GM12874 (cell line): Measurements from ENCODE around the gene SATB2.

Experiments used
- TF ChIP-seq, protein P1 (sequence below): IDR thresholded peaks from 2 replicates; pipeline ENCODE4 v1.5.1; 2011; ENCODE audit warnings: low read depth, mild to moderate bottlenecking, control low read depth, low read length, moderate library complexity; ENCODE audit not compliant: insufficient read depth

Gene SATB2

DNA sequence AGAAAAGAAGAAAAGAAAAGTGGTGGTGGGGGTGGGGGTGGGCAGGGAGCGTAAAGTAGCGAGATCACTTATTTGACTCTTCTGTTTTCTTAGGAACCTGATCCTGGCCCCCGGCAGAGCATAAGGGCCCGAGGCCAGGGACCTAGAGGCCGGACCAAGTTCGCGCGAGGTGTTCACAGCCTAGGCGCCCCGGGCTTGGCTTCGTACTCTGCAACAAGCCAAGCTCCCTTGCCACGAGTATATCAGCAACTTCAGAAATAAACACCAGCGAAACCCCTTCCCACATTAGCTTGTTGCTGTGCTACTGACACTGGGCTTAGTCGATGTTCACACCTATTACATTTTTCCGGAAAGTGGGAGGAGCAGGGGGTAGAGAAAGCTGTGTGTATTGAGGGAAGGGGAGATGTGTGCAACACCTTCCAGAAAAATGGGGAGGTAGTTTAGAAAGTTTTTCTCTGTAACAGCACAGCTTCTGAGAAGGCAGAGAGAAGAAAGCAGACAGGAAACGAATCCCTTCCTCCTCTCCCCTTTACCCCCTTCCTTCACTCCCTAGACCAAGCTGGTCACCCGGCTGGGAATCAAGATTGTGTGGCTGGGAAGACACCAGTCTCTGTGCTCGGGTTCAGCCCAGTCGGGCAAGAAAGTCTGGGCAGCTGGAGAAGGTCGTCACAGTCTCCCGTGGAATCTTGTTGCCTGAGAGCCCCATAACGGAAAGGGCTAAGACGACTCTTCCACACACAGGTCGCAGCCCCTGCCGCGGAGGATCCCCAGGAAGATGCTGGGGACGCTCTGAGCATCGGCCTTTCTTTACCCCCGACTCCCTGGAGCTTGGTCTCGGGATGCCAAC is 12.0 kb upstream of the SATB2 start:
- TF ChIP-seq, protein P1, sequence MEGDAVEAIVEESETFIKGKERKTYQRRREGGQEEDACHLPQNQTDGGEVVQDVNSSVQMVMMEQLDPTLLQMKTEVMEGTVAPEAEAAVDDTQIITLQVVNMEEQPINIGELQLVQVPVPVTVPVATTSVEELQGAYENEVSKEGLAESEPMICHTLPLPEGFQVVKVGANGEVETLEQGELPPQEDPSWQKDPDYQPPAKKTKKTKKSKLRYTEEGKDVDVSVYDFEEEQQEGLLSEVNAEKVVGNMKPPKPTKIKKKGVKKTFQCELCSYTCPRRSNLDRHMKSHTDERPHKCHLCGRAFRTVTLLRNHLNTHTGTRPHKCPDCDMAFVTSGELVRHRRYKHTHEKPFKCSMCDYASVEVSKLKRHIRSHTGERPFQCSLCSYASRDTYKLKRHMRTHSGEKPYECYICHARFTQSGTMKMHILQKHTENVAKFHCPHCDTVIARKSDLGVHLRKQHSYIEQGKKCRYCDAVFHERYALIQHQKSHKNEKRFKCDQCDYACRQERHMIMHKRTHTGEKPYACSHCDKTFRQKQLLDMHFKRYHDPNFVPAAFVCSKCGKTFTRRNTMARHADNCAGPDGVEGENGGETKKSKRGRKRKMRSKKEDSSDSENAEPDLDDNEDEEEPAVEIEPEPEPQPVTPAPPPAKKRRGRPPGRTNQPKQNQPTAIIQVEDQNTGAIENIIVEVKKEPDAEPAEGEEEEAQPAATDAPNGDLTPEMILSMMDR: no peak

DNA sequence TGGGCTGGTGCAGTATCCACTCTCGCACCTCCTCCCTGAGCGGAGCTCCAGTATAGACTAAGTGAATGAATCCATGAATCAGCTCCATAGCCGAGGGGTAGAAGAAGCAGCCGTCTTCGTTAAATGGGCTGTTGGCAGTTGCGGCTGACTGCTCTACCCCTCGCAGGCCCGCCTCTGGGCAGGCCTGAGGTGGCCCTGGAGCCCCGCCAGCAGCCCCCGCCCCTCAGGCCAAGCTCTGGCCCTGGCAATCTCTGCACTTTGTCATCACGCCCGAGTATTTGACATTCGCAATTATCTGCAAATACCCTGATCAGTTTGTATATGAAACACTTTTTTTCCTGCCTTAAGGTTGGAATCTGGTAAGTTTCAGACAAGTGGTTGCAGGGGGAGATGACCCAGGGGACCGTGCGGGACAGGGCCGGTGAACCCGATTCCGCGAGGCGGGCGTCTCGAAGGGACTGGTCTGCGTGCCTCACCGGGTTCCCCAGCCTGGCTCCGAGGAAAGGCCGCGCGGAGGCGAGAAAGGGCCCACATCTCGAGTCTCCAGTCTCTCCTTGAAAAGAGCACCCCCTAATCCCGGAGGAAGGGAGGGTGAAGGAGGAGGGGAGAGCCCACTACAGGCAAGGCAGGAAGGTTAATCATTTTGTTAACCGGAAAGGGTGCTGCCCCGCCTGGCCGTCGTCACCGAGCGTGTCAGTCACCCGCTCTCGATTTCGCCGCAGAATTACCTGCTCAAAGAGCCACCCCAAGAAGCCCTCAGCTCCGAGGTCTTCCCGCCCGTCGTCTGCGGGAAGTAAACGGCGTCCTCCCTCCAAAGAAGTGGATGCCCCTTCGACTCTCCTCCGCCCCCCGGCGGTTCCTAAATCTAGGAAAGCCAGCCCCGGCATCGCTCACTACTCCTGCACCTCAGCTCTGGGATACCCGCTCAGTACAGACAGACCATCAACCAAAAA is 11.1 kb upstream of the SATB2 start:
- TF ChIP-seq, protein P1: no peak

DNA sequence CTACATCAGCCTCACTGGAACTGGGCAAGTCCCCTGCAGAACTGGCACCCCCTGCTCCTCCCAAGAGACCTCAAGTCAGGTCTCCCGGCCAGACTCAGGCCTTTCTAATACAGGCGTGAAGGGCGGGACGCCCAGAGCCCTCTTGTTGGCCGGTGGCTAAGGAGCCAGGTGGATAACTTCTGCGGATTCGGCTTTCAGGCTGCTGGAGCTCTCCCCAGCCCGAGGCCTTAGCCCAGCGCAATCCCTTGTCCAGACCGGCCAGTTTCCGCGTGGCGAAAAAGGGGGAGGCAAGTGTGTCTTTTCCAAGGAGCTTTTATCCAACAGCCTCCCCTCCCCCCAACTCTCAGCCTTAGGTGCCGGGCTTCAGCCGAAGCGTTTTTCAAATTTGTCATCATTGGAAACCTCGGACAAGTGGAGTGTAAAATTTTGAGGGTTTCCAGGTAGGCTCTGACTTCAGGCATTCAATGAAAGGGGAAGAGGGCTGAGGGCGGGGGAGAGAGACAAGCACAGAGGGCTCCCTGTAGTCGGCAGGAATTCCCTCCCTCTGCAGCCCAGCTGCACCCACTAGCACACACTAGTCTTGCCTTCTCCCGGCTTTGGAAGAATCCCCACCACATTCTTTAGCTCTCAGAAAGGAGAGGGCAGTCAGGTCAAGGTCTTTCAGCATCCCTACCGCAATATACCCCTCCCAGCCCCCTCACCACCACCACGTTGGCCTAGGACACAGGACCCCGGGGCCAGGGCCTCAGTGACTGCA is 9.5 kb upstream of the SATB2 start:
- TF ChIP-seq, protein P1: no peak

DNA sequence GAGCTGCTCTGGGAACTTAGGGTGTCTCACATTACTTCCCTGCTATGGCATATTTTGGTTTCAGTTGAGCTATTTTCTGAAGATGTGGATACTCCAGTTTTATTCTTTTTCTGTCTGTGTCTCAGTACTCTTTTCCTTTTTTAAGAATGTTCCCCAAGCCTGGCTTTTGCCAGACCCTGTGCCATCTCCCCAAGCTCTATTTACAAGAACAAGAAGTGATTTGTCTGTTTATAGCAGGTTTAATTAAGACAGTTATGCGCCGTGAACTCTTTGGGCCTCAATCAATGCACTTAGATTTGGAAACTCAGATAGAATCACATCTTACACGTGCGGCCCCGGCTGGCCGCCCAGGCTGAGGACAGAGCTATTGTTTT is 8.9 kb upstream of the SATB2 start:
- TF ChIP-seq, protein P1: no peak

DNA sequence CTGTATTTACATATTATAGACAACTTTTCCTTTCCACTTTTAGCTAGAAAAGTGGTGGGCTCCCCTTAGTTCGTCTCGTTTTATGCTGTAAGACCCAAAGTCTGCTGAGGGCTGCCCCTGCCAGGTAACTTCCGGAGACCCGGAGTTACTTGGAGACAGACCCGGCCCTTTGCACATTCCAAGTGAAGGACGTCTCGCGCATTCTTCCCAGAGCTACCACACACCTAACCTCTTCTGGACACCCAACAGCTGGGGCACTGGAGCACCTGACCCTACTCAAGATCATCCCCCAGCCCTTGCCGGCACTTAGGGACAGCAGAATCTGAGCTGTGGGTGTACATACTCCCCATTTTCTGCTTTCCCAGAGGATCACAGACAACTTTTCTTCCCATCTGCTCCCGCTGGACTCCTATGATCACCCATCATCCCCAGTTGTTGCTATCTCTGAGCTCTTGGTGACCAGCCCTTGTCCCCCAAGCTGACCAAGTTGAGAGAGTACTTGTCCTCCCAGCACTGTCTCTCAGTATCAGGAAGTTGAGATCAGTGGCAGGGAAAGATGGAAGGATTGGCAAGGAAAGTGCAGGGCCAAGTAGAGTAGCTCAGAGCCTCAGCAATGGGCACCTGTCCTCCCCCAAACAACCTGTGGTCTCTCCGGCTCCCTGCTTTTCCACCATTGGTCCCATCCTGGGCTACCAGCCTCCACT is 8.4 kb upstream of the SATB2 start:
- TF ChIP-seq, protein P1: no peak

DNA sequence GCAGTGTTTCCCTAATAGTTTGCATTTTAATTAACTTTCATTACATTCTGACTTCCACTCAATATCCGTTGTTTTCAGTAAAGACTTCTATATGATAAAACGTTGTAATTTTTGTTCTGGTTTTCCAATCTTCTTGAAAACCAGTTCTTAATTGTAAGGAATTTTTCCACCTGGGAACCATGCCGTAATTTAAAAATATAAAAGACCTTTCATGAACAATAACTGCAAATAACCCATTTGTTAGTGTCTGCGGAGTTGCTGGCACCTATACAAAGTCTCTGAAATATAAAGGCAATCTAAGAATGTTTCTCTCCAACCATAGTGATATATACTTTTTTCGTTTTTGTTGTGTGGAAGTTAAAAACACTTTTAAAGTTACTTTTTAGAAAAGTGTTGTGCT is 7.7 kb upstream of the SATB2 start:
- TF ChIP-seq, protein P1: no peak
